ENCODE results near the gene RPS21.
"Not testable (repeated sequence)": the region's sequence is repeated elsewhere in the genome, so short reads cannot be mapped to it uniquely, and the experiment has no call there.

RPS21 gene

GRCh38 chr20:62411479-62412193 is 24.7 kb downstream of the RPS21 start:
- DNase-seq (ENCODE audit: low spot score) = no peak

GRCh38 chr20:62412194-62413024 is 25.5 kb downstream of the RPS21 start:
- no peak for DNase-seq (ENCODE audit: low spot score)

GRCh38 chr20:62413025-62413570 is 26.2 kb downstream of the RPS21 start:
- no peak for DNase-seq (ENCODE audit: low spot score)

- DNase-seq (ENCODE audit: low spot score) = no peak
Measured at GRCh38 chr20:62413896-62414481, 27.1 kb downstream of the RPS21 start.

- DNase-seq (ENCODE audit: low spot score) = no peak
Measured at GRCh38 chr20:62415354-62416111, 28.6 kb downstream of the RPS21 start.

GRCh38 chr20:62416651-62417637 is 30.0 kb downstream of the RPS21 start:
- no peak for DNase-seq (ENCODE audit: low spot score)

GRCh38 chr20:62417981-62418708 is 31.2 kb downstream of the RPS21 start:
- no peak for DNase-seq (ENCODE audit: low spot score)

GRCh38 chr20:62418709-62419487 is 32.0 kb downstream of the RPS21 start:
- no peak for DNase-seq (ENCODE audit: low spot score)

GRCh38 chr20:62419759-62420158 is 32.9 kb downstream of the RPS21 start:
- no peak for DNase-seq (ENCODE audit: low spot score)

GRCh38 chr20:62420846-62421715 is 34.2 kb downstream of the RPS21 start:
- DNase-seq (ENCODE audit: low spot score) = no peak

- DNase-seq (ENCODE audit: low spot score) = no peak
Measured at GRCh38 chr20:62421716-62421990, 34.8 kb downstream of the RPS21 start.

GRCh38 chr20:62422636-62423325 is 35.9 kb downstream of the RPS21 start:
- no peak for DNase-seq (ENCODE audit: low spot score)

- no peak for DNase-seq (ENCODE audit: low spot score)
Measured at GRCh38 chr20:62423326-62423706, 36.4 kb downstream of the RPS21 start.

GRCh38 chr20:62424249-62425107 is 37.6 kb downstream of the RPS21 start:
- DNase-seq (ENCODE audit: low spot score) = no peak

- DNase-seq (ENCODE audit: low spot score) = no peak
Measured at GRCh38 chr20:62425281-62426058, 38.6 kb downstream of the RPS21 start.

GRCh38 chr20:62426059-62426348 is 39.1 kb downstream of the RPS21 start:
- DNase-seq (ENCODE audit: low spot score) = not testable (repeated sequence)

All from AG08395 (cell line).